ENCODE results near the gene RBFOX1.

RBFOX1 gene

DNA sequence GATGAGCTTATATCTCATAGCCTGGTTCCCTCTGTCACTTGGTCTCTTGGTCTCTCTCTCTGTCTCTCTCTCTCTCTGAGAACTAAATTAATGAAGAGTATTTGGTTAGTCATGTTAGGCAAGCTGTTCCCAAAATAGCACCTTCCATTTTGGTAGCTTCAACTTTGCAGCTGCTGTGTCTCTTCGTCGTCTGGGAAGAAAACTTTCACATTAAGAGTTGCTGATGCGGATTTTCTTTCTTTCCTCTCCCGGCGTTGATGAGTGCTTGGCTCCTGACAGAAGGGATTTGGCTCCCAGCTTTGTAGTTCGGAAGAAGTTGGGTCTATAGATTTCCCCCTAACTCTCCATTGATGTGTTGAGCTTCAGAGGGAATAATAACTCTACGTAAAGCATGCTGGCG lies at the start of gene RBFOX1:
Gene RBFOX1, plus strand, starts transcription at position 235 of the 400 bp plus-strand sequence.
- DNase-seq: no peak

- no peak for DNase-seq
Observed at GRCh38 chr16:7284780-7285179, 47.9 kb upstream of the RBFOX1 start.

DNA sequence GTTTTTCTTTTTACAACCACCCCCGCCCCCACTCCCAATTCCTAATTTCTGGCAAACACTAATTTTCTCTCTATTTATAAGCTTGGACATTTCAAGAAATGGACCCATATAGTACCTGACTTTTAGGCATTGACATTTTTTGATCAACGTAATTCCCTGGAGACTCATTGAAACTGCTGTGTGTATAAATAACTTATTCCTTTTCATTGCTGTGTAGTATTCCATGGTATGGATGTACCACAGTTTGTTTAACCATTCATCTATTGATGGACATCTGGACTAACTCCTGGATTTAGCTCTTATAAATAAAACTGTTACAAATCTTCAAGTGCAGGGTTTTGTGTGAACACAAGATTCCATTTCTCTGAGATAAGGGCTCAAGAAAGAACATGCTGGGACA lies 47.1 kb upstream of the RBFOX1 start:
- DNase-seq: no peak

DNA sequence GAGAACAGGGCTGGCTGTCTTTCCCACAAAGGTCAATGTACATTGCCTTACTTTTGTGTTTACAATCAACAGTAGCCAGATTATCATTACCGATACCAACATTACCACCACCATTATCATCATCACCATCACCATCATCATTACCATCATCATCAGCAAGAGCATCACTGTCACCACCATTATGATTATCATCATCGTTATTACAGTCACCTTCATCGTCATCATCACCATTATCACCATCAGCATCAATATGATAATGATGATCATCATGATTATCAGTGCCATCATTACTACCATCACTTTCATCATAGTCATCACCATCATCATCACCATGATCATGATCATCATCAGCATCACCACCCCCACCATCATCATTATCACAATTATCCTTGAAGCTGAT lies 43.3 kb upstream of the RBFOX1 start:
- no peak for DNase-seq

DNA sequence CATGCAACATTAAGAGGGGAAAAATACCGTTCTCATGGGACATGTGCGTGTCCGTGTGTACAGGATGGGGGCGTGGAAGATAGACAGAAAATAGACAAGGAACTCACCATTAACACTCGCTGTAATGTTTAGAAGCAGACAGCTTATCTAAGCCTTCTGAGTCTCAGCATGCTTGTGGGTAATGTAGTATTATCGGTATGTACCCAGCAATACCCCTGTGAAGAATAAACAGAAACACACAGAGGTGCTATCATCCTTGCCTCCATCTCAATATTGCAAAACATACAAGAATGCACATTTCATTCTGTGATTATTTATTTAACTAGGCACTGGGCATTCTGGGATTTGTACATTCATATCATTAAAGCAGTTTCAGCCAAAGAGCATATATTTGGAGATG lies 42.0 kb upstream of the RBFOX1 start:
- DNase-seq: no peak

DNA sequence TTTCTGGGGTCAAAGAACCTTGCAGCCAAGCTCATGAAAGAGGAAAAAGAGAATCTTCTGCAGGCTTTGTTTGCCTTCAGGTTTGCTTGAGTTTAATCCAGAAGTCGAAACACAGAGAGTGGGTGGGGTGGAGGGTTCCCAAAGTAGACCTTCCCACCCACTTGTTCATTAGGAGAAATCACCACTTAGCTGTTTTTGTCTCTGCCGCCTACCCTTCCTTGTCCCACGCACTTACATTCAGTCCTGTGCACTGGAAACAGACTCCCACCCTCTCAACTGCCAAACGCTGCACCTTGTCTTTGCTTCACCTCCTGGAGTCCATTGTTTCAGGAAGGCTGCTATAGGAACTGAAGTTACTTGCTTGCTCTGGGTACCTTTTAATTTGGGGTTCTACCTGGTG lies 38.6 kb upstream of the RBFOX1 start:
- no peak for DNase-seq

- DNase-seq: no peak
Observed at GRCh38 chr16:7303052-7303610, 29.5 kb upstream of the RBFOX1 start.

- DNase-seq: no peak
Observed at GRCh38 chr16:7303660-7304200, 28.9 kb upstream of the RBFOX1 start.

DNA sequence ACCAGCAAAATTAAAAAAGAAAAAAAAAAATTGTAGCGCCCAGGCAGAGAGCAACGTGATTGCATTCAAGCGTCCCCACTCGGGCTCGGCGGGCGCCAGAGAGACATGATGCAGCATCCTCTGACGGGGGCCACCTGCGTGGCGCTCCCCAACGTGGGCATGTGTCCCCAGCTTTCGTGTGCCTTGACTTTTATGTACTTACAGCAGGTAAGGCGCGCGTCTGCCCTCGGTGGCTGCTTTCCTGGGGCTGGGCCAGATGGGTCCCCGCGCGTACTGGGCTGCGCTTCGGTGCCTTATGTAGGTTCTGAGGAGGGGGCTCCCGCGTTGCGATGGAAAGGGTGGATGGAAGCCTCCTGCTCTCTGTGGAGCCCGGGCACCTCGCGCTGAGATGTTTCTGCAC lies 28.4 kb upstream of the RBFOX1 start:
- DNase-seq: no peak

- DNase-seq: no peak
Observed at GRCh38 chr16:7304958-7305357, 27.7 kb upstream of the RBFOX1 start.

DNA sequence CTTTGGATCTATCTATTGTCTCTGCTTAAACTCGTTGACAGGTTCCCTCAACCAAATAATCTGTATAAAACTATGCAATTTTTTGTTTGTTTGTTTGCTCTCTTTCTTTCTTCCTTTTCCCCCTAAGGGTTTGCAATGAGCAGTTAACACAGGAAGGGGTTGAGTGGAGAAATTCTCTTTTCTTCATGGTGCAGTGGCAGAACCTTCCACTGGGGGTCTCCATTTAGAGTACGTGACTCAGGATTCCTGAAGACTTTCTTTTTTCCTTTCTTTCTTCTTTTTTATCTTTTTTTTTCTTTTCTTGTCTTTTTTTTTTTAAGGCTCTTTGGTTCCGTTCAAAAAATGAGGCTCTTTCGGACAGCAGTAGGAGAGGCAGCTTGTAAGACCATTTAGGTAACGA lies 19.5 kb upstream of the RBFOX1 start:
- no peak for DNase-seq

DNA sequence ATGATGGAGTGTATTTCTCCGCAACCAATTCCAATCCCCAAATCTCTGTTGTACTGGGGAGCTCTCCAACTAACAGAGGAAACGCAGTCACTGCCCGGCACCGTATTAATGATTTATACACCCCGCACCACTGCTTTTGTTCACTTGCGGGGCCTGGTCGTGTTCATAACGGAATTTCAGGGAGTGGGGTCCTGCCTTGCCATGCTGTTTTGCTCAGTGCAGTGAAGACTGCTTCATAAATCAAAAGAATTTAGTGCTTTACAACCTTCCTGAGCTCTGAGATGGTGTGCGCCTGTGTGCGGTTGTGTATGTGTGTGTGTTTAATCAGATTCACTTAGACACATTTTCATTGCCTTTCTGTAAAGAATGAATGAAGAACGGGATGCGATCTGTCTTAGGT lies 18.5 kb upstream of the RBFOX1 start:
- DNase-seq: no peak

- DNase-seq: no peak
Observed at GRCh38 chr16:7315813-7316212, 16.8 kb upstream of the RBFOX1 start.

DNA sequence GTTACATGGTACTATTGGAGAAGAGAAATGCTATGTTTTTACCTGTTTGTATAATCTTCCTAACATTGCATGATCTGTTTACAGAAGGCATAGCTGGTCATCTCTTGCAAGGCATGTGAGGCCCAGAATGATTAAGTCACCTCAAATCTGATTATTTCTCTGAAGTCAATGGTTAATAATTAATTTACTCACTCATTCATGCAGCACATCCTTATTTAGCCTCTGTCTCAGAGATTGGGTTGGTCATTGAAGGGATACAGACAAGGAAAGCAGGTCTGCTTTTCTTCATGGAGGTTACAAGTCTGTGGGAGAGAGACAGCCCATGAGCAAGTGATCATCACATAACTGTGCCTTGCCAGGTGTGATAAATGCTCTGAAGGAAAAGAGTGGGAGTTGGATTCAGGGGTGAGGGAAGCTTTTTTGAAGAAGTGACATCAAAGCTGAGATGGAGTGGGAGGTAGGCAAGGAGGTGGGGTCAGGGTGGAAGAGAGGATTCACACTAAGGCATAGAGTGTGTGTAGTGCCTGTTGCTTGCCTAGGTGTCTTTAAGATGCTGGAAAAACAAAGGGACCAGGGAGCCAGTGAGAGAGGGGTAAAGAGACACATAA lies 16.3 kb upstream of the RBFOX1 start:
- no peak for DNase-seq

- no peak for DNase-seq
Observed at GRCh38 chr16:7317982-7318381, 14.7 kb upstream of the RBFOX1 start.

GRCh38 chr16:7318686-7319085 lies 14.0 kb upstream of the RBFOX1 start:
- no peak for DNase-seq

DNA sequence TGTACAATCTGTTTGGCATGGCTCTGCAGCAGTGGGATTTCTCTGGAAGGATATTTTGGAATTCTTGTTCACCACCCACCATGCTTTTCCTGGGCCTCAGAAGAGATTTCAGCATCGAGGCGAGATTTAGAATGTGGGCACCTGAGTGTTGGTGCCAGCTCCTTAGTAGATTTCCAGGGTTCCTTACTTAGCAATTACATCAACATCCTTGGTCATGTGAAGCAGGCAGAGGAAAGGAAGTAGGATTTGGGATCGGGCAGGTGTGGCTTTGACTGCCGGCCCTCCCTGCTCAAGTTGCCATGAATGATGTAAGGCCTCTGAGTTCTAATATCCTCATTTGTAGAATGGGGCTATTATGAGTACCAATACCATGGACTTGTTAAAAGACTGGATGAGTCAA lies 13.1 kb upstream of the RBFOX1 start:
- DNase-seq: no peak

DNA sequence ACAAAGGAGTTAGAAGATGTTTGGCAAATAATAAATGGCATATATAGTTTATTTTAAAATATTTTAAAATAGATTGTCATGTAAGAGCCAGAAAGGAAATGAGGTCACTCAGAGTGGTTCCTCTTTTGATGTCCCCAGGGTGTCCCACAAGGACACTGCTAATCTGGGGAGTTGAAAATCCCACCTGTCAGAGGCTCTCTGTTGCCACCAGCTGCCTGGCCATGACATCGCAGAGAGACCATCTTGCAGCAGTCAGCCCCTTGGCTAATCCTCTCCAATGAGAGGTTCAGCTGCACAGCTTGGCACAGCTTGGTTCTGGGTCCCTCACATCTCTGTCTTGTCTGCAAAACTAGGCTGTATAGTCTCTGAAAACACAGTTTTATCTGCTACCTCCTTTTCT lies 11.0 kb upstream of the RBFOX1 start:
- no peak for DNase-seq

- DNase-seq: no peak
Observed at GRCh38 chr16:7324321-7324720, 8.3 kb upstream of the RBFOX1 start.

DNA sequence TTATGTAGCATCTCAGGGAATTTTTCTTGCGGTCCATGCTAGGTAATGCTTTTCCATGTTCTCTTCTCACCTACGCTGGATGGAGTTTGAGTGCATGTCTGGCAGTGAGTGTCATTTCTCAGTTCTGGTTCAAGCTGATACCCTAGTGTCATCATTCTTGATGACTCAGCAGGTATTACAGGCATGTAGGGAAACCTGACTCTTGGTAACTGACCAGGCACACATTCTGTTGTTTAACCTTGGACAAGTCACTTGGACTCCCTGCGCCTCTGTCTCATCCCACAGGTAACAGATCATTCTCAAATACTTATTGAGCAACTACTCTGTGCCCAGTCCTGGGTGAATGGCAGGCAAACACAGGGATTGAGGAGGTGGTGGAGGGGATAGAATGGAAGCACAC lies 6.8 kb upstream of the RBFOX1 start:
- DNase-seq: no peak

- no peak for DNase-seq
Observed at GRCh38 chr16:7330709-7331108, 1.9 kb upstream of the RBFOX1 start.

DNA sequence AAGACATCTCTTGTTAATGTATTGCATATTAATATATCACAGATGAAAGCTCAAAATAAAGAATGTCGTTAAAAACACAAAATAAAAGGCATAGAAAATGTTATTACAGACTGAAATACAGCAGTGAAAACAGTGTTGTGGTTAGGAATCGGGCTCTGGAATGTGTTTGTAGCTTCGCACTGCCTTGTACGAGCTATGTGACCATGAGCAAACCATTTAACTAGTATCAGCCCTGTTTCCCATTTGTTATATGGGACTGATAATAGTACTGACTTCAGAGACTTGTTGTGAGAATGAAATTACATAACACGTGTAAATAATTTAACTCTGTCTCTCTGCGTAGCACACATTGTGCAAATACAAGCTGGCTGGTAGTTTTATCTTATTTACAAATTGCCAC lies 648 bp upstream of the RBFOX1 start:
- no peak for DNase-seq

- DNase-seq: no peak
Observed at GRCh38 chr16:7333180-7333725, 608 bp downstream of the RBFOX1 start.

- no peak for DNase-seq
Observed at GRCh38 chr16:7334801-7335560, 2.3 kb downstream of the RBFOX1 start.
